GM12878 (cell line): ENCODE results near the gene IMMP2L.

Experiments
- ATF3 ChIP-seq: IDR thresholded peaks from 2 replicates; pipeline ENCODE4 v1.6.1; 2011; ENCODE audit warnings: low read depth, mild to moderate bottlenecking, low read length, moderate library complexity, borderline replicate concordance; ENCODE audit errors: extremely low read depth
- CTCF ChIP-seq, 3 experiments: IDR thresholded peaks in 2 of 3; conservative IDR thresholded peaks in 1 of 3; 2 replicates each; pipeline ENCODE4 v1.5.1; 2011; ENCODE audit warnings: low read depth in 3 of 3, low read length in 3 of 3, mild to moderate bottlenecking in 3 of 3, control low read depth in 2 of 3, moderate library complexity in 2 of 3, inconsistent platforms in 1 of 3, mixed read lengths in 1 of 3; ENCODE audit not compliant: control insufficient read depth in 2 of 3, insufficient read depth in 1 of 3; ENCODE audit errors: extremely low read depth in 1 of 3
- FOXM1 ChIP-seq: IDR thresholded peaks from 2 replicates; pipeline ENCODE4 v1.6.1; 2012; ENCODE audit warnings: low read depth, mild to moderate bottlenecking, inconsistent platforms, low read length, moderate library complexity
- HDGF ChIP-seq: fragments of 450-650 bp; IDR thresholded peaks from 2 replicates; pipeline ENCODE4 v1.6.1; 2016; ENCODE audit warnings: antibody characterized with exemption
- POLR2A ChIP-seq: IDR thresholded peaks from 2 replicates; pipeline ENCODE4 v1.6.1; 2011; ENCODE audit warnings: low read depth, mild to moderate bottlenecking, low read length
- POLR2AphosphoS5 ChIP-seq: IDR thresholded peaks from 2 replicates; pipeline ENCODE4 v1.6.1; 2011; ENCODE audit warnings: mild to moderate bottlenecking, low read length, inconsistent platforms
- SIN3A ChIP-seq: IDR thresholded peaks from 2 replicates; pipeline ENCODE4 v1.6.1; 2012; ENCODE audit warnings: low read depth, low read length, improper control_type of control experiment
- SMC3 ChIP-seq: IDR thresholded peaks from 2 replicates; pipeline ENCODE4 v1.6.1; 2011; ENCODE audit warnings: low read length, improper control_type of control experiment, borderline replicate concordance
- TAF1 ChIP-seq: IDR thresholded peaks from 2 replicates; pipeline ENCODE4 v1.6.1; 2011; ENCODE audit warnings: mild to moderate bottlenecking, low read depth, low read length, borderline replicate concordance
- TARDBP ChIP-seq: IDR thresholded peaks from 2 replicates; pipeline ENCODE4 v1.6.1; 2016; ENCODE audit warnings: borderline replicate concordance

- TF ChIP-seq SMC3: no peak
- no peak for TF ChIP-seq HDGF
- no peak for TF ChIP-seq CTCF (IDR thresholded peaks at IDR 0.05 in 2 of 3, conservative IDR thresholded peaks at IDR 0.05 in 1 of 3; ENCODE audit: control insufficient read depth in 2 of 3, extremely low read depth in 1 of 3, insufficient read depth in 1 of 3, low read depth in 3 of 3, low read length in 3 of 3)
- TF ChIP-seq FOXM1: no peak
- no peak for TF ChIP-seq ATF3
- TF ChIP-seq TAF1: no peak
- TF ChIP-seq POLR2A: no peak
- no peak for TF ChIP-seq SIN3A
- no peak for TF ChIP-seq POLR2AphosphoS5
- no peak for TF ChIP-seq TARDBP
These were observed 892.9 kb downstream of the IMMP2L start for GRCh38 chr7:110669410-110669809.
